CD4-positive, alpha-beta T cell treated with Interleukin-2 at 100 ng/mL for 4 hours (primary cell): Measurements from ENCODE around the gene LANCL2.
"Not testable (repeated sequence)": the region's sequence is repeated elsewhere in the genome, so short reads cannot be mapped to it uniquely, and the experiment has no call there.

Experiments
- DNase-seq: peaks from one replicate; pipeline ENCODE4 v3.0.0-alpha.2; 2020; ENCODE audit warnings: low spot score

Gene LANCL2

DNA sequence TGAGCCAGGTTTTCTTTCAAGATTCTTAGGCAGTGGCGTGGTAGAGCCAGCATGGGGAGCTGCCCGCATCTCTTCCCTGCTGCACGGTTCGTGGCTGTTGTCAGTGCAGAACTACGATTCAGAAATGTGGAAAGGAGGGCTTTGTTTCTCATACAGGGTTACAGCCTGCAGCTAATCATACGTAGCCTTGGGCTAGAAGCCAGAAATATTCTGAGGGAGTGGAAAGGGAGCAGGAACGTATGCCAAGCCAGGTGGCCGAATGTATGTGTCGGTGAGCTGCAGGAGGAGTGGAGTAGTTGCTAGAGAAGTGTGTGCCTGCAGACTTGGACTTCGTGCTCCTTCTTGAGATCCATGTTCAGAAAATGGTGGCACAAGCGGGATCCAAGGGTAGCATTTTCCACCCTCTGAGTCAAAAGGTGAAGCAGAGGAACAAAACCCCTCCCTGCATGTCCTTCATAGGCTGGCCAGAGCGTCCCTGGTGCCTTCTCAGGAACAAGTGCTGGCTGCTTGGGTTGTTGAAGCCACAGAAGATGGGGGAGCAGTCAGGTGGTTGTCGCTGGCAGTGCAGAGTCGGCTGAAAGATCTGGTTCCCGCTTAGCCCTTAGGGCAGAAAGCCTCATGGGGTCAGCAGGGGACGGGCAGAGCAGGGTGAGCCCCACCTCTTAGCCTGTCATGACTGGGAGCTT lies 40.9 kb downstream of the LANCL2 start:
- no peak for DNase-seq

GRCh38 chr7:55409482-55410225 lies 44.5 kb downstream of the LANCL2 start:
- no peak for DNase-seq

DNA sequence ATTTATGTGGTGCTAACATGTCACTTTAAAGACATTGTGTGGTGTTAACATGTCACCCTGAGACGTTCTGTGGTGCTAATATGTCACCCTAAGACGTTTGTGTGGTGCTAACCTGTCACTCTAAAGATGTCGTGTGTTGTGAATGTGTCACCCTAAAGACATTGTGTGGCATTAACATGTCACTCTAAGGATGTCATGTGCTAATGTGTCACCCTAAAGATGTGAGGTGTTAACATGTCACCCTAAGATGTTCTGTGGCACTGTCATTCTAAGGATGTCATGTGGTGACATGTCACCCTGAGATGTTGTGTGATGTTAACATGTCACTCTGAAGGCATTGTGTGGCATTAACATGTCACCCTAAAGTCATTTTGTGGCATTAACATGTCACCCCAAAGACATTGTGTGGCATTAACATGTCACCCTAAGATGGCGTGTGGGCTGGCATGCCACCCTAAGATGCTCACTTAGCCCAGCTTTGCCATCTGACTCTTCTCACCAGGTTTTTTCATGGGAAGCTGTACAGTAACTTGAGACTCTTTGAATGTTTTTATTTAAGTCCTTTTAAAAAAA lies 45.6 kb downstream of the LANCL2 start:
- no peak for DNase-seq

- DNase-seq = no peak
These were observed 46.7 kb downstream of the LANCL2 start for GRCh38 chr7:55411844-55412243.

DNA sequence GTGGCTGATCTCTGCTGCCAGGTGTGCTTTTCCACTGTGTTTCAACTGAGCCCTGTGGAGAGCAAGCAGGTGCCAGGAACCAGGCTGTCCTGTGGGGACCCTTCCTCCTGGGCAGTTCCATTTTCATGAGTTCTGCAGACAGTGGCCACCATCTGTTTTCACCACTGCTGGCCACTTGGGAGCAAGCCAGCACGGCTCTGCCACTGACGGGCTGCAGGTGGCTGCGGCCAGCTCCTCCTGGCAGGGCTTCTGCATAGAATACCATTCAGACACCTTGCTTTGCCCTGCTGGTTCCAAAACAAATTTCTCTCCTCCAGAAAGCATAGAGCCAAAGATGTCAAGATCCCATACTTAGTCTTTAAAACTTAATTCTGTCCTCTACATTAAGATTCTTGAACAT lies 48.3 kb downstream of the LANCL2 start:
- no peak for DNase-seq

GRCh38 chr7:55415173-55415778 lies 50.1 kb downstream of the LANCL2 start:
- peak; percentile 82 for DNase-seq

DNA sequence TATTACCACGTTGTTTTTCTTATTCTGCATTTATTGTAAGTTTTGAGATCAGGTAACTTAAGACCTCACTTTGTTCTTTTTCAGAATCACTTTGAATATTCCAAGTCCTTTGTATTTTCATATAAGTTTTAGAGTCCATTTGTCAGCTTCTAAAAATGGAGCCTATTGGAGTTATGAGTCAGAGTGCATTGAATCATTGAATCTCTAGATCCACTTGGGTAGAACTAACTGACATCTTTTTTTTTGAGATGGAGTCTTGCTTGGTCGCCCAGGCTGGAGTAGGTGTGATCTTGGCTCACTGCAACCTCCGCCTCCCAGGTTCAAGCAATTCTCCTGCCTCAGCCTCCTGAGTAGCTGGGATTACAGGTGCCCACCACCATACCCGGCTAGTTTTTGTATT lies 52.3 kb downstream of the LANCL2 start:
- not testable (repeated sequence) for DNase-seq

- DNase-seq = no peak
These were observed 55.4 kb downstream of the LANCL2 start for GRCh38 chr7:55420530-55420929.

DNA sequence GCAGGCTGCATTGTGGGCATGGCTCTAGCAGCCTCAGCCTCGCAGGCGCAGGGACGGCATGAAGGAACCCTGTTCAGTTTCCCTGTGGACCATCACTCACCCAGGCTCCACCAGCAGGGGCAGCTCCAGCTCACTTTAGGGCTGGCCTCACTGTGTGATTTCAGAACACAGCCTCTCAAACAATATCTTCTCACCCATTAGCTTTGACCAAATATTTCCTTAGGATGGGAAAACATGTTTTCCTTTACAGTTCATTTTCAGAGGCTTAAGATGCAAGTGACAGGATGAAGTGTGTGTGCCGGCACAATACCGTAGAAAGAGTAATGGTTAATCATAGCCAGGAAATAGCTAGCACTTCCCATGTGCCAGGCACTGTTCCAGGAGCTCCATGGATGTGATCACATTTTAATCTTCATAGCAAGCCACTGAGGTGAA lies 58.2 kb downstream of the LANCL2 start:
- DNase-seq = no peak

DNA sequence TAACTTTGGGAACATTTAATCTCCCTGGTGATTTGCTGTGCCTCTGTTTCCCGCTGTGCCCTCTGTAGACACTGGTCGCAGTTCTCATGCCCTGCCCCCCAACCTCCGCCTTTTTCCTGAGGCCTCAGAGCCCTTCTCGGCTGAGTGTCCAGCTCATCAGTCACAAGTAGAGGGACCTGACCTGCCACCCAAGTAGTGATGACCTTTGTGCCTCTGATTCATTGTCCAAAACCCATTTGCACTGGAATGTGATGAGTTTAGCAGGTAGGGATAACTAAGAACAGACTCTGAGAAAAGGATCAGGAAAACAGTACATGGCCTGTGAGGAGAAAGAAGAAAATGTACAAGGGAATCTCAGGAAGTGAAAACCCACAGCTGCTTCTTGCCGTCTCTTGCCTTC lies 58.8 kb downstream of the LANCL2 start:
- no peak for DNase-seq

GRCh38 chr7:55425141-55425752 lies 60.1 kb downstream of the LANCL2 start:
- DNase-seq = no peak

GRCh38 chr7:55426676-55427075 lies 61.5 kb downstream of the LANCL2 start:
- no peak for DNase-seq

DNA sequence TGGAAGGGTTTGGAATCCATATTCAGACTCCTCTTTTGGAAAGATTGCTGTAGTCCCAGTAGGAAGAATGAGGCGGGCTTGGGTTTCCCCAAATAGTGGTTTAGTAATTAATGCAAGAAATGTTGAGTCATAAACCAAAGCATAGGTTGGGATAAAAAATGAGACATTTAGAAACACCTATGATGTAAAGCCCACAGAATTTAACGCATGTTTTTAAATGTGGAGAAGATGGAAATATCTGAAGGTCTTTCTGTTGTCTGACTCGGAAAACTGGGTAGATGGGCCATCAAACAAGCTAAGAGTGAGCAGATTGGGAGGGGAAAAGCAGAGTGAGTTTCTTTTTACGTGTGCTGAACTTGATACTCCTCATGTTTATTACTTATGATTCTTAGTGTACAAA lies 62.2 kb downstream of the LANCL2 start:
- DNase-seq = no peak

DNA sequence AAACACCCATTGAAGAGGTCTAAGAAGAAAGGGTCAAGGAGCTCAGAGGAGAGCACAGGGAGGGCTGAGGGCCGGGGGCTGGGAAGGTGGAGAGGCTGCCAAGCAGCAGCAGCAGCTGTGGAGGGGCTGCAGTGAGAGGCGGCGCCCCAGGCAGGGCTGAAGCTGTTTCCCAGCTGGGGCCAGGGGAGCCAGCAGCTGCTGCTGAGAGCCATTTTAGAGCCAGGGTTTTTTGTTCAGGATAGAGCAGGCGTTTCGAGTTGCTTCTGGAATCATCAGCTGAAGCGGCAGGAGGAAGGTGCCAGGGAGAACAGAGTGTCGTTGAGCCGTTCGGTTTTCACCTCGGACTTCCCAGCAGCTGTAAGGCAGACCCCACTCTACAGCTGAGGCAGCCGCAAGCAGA lies 62.7 kb downstream of the LANCL2 start:
- no peak for DNase-seq

DNA sequence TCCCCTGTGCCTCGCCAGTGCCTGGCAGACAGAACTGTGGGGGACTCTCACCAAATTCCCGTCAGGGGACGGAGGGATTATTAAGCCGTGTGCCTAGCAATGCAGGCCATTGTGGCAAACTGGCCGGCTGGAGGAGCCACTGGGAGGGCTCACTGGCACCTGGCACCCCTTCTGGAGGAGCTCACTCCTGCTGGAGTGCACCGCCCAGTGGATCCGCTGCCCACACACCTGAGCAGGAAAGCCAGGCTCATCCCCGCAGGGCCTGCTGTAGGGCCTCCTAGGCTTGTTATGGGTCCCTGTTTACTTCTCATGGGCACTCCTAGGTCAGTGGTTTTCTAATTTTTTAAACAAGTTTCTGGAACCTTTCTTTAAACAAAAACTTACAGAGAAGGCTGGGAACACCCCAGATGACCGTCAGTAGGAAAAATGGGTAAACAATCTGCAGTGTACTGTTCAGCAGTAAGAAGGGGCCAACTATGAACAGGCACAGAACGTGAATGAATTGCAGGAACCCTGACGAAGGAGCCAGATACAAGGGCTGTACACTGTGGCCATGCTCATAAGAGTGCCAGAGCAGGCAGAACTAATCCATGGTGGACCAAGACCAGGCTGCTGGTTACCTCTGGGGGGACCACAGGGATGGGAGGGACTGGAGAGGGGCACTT lies 64.8 kb downstream of the LANCL2 start:
- DNase-seq = no peak

DNA sequence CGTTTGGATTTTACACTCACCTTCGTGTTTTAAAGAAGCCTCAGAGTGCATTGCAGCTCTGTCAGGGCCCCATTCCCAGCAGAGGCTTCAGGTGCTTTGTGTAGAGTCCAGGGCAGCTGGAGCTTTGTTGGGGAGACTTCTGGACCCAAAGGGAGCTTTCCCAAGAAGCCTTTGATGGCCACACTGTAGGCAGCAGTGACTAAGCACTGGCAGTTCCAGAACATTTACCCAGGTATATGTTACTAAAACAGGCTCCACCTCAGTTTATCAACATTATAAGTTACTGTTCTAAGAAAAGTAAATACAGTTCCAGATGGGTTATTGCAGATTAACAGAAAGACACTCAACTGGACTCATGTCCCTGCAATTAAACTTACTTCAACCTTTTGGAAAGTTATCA lies 66.8 kb downstream of the LANCL2 start:
- DNase-seq = no peak

GRCh38 chr7:55432506-55432905 lies 67.4 kb downstream of the LANCL2 start:
- DNase-seq = no peak

GRCh38 chr7:55432939-55433784 lies 68.0 kb downstream of the LANCL2 start:
- peak; percentile 41 for DNase-seq

- no peak for DNase-seq
These were observed 70.3 kb downstream of the LANCL2 start for GRCh38 chr7:55435466-55435865.

GRCh38 chr7:55436457-55436856 lies 71.3 kb downstream of the LANCL2 start:
- DNase-seq = no peak

GRCh38 chr7:55437375-55437774 lies 72.2 kb downstream of the LANCL2 start:
- DNase-seq = no peak
